Right renal pelvis (tissue), 4 donors: ENCODE data around the gene HEG1. TPM values are rescaled to one million over a fixed set of nuclear protein-coding genes. Genes with fewer than 3 reads are reported as not detected.
"Not testable (repeated sequence)": the region's sequence is repeated elsewhere in the genome, so short reads cannot be mapped to it uniquely, and the experiment has no call there.

Experiments used
- DNase-seq, 4 donors: peaks; one replicate each; pipeline ENCODE4 v3.0.0-alpha.2; 2013; ENCODE audit warnings: low read depth in 4 of 4, low spot score in 3 of 4, missing footprints in 1 of 4
- polyA plus RNA-seq, 4 donors: library from polyadenylated mRNA; unstranded; fragments of 120-200 nt; gene quantifications; one replicate each; pipeline ENCODE4 v1.2.1, GENCODE V29; 2013; ENCODE audit not compliant: insufficient read length in 4 of 4

The HEG1 gene
- polyA plus RNA-seq, result 10 to 100 TPM; 29.0 to 33.0 (median 31.0) TPM

GRCh38 chr3:125055913-125056745, at the start of gene HEG1:
Gene HEG1 (minus strand): TSS chr3:125055997. CDS start chr3:125055890, 107 bp downstream.
- no peak for DNase-seq

GRCh38 chr3:125105116-125105515, 49.3 kb upstream of the HEG1 start:
- DNase-seq, result no peak

GRCh38 chr3:125104639-125105038, 48.8 kb upstream of the HEG1 start:
- no peak for DNase-seq

- no peak for DNase-seq
Measured at GRCh38 chr3:125103406-125103805, 47.6 kb upstream of the HEG1 start.

GRCh38 chr3:125102470-125102869, 46.7 kb upstream of the HEG1 start:
- DNase-seq, result no peak

GRCh38 chr3:125098611-125099291, 43.0 kb upstream of the HEG1 start:
- no peak for DNase-seq

- no peak for DNase-seq
Measured at GRCh38 chr3:125090649-125091048, 34.9 kb upstream of the HEG1 start.

- no peak for DNase-seq
Measured at GRCh38 chr3:125087768-125088391, 32.1 kb upstream of the HEG1 start.

GRCh38 chr3:125085166-125085565, 29.4 kb upstream of the HEG1 start:
- no peak for DNase-seq

GRCh38 chr3:125083776-125084175, 28.0 kb upstream of the HEG1 start:
- DNase-seq, result no peak

- not testable (repeated sequence) for DNase-seq
Measured at GRCh38 chr3:125082339-125082738, 26.5 kb upstream of the HEG1 start.

GRCh38 chr3:125080077-125080476, 24.3 kb upstream of the HEG1 start:
- no peak for DNase-seq

- no peak for DNase-seq
Measured at GRCh38 chr3:125079675-125080045, 23.9 kb upstream of the HEG1 start.

- no peak for DNase-seq
Measured at GRCh38 chr3:125078951-125079674, 23.3 kb upstream of the HEG1 start.

- no peak for DNase-seq
Measured at GRCh38 chr3:125077864-125078263, 22.1 kb upstream of the HEG1 start.

- DNase-seq, result no peak
Measured at GRCh38 chr3:125076464-125076863, 20.7 kb upstream of the HEG1 start.

GRCh38 chr3:125075738-125076137, 19.9 kb upstream of the HEG1 start:
- no peak for DNase-seq

GRCh38 chr3:125073390-125073905, 17.7 kb upstream of the HEG1 start:
- no peak for DNase-seq

- no peak for DNase-seq
Measured at GRCh38 chr3:125072749-125073389, 17.1 kb upstream of the HEG1 start.

GRCh38 chr3:125072301-125072700, 16.5 kb upstream of the HEG1 start:
- DNase-seq, result no peak
